Spleen (tissue), 7 donors: ENCODE data around the gene RETREG2.

Source experiments
- POLR2A ChIP-seq, 3 donors: fragments of 450-650 bp; IDR thresholded peaks; one replicate each; pipeline ENCODE4 v1.5.1; 2017; ENCODE audit warnings: antibody characterized with exemption in 3 of 3, mild to moderate bottlenecking in 1 of 3
- POLR2AphosphoS5 ChIP-seq, 3 donors: sonication (generic); formaldehyde crosslinking; IDR thresholded peaks; one replicate each; pipeline ENCODE4 v1.5.1; 2017; ENCODE audit warnings: antibody characterized with exemption in 3 of 3
- TF ChIP-seq, protein P1 (sequence below), 11 experiments: fragments of 200-600 bp in 7 of 11; fragments of 450-650 bp in 4 of 11; sonication (generic) in 4 of 11; IDR thresholded peaks in 8 of 11; conservative IDR thresholded peaks in 3 of 11; 1 replicate in 7 of 11; 2 replicates in 4 of 11; pipeline versions ENCODE4 v1.4.0 to v1.8.0; 2016 to 2021; ENCODE audit warnings: antibody characterized with exemption in 11 of 11, inconsistent platforms in 4 of 11, mild to moderate bottlenecking in 1 of 11
- donor health status: DM: no; HTN: no; CAD: no; lungs with moderate emphysema.
- donor health status: DM: no; HTN: no; CAD: no.
- donor health status: DM: no; HTN: no; CAD: no.

DNA sequence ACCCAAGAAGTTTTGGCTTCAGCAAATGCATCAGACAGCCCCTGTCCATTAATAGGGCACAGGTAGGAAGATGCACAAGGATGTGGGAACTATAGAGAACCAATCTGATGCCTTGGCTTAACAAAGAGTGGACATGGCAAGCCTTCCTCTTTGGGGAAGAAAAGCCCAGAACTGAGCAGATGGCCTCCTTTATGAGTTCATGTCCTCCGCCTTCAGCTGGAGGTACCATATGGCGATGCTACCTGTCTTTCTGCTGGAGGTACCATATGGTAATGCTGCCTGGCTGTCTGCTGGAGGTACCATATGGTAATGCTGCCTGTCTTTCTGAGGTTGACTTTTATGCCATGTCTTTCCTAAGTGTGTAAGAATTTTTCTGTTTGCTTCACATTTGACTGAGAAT is 6.0 kb downstream of the RETREG2 start:
- TF ChIP-seq, protein P1, sequence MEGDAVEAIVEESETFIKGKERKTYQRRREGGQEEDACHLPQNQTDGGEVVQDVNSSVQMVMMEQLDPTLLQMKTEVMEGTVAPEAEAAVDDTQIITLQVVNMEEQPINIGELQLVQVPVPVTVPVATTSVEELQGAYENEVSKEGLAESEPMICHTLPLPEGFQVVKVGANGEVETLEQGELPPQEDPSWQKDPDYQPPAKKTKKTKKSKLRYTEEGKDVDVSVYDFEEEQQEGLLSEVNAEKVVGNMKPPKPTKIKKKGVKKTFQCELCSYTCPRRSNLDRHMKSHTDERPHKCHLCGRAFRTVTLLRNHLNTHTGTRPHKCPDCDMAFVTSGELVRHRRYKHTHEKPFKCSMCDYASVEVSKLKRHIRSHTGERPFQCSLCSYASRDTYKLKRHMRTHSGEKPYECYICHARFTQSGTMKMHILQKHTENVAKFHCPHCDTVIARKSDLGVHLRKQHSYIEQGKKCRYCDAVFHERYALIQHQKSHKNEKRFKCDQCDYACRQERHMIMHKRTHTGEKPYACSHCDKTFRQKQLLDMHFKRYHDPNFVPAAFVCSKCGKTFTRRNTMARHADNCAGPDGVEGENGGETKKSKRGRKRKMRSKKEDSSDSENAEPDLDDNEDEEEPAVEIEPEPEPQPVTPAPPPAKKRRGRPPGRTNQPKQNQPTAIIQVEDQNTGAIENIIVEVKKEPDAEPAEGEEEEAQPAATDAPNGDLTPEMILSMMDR (IDR thresholded peaks at IDR 0.05 in 8 of 11, conservative IDR thresholded peaks at IDR 0.05 in 3 of 11) = no peak
- TF ChIP-seq POLR2AphosphoS5 (IDR thresholded peaks at IDR 0.05) (no peak), POLR2A (IDR thresholded peaks at IDR 0.05) (no peak)
